Breast epithelium (tissue), 4 donors: ENCODE results near the gene GSTM3. TPM values are rescaled to one million over a fixed set of nuclear protein-coding genes. Genes with fewer than 3 reads are reported as not detected.
"Not testable (repeated sequence)": the region's sequence is repeated elsewhere in the genome, so short reads cannot be mapped to it uniquely, and the experiment has no call there.

Experiments used
- DNase-seq, 2 donors: peaks; one replicate each; pipeline ENCODE4 v3.0.0-alpha.2; 2019; ENCODE audit warnings: low spot score in 2 of 2
- H3K27ac ChIP-seq, 2 donors: fragments of 200-600 bp; sonication (generic) in 1 of 2; one replicate each; pipeline ENCODE4 v1.5.1; 2016 to 2019; ENCODE audit warnings: mild to moderate bottlenecking in 1 of 2
- H3K27me3 ChIP-seq, 2 donors: fragments of 200-600 bp; sonication (generic) in 1 of 2; one replicate each; pipeline versions ENCODE4 v1.5.1 to v1.6.0; 2017 to 2019; ENCODE audit warnings: control low read depth in 1 of 2, mild to moderate bottlenecking in 1 of 2
- H3K36me3 ChIP-seq: fragments of 200-600 bp; one replicate; pipeline ENCODE4 v1.5.1; 2019
- H3K4me1 ChIP-seq, 2 donors: fragments of 200-600 bp; sonication (generic); one replicate each; pipeline ENCODE4 v1.5.1; 2016 to 2019; ENCODE audit warnings: control low read depth in 1 of 2
- H3K4me3 ChIP-seq, 3 donors: fragments of 200-600 bp; sonication (generic); 1 replicate in 2 of 3; 2 replicates in 1 of 3; pipeline ENCODE4 v1.5.1; 2016 to 2019; ENCODE audit warnings: mild to moderate bottlenecking in 3 of 3, moderate library complexity in 2 of 3
- H3K9me3 ChIP-seq, 2 donors: fragments of 200-600 bp; sonication (generic) in 1 of 2; one replicate each; pipeline ENCODE4 v1.5.1; 2016 to 2019; ENCODE audit warnings: control low read depth in 1 of 2
- CTCF ChIP-seq, 3 donors: fragments of 450-650 bp; IDR thresholded peaks; one replicate each; pipeline ENCODE4 v1.5.1; 2016 to 2017; ENCODE audit warnings: antibody characterized with exemption in 3 of 3, mild to moderate bottlenecking in 3 of 3, moderate library complexity in 3 of 3
- POLR2A ChIP-seq: fragments of 450-650 bp; IDR thresholded peaks from one replicate; pipeline ENCODE4 v1.6.1; 2016; ENCODE audit warnings: antibody characterized with exemption, mild to moderate bottlenecking, moderate library complexity
- POLR2AphosphoS5 ChIP-seq, 3 donors: sonication (generic); formaldehyde crosslinking; IDR thresholded peaks; one replicate each; pipeline ENCODE4 v1.6.1; 2017; ENCODE audit warnings: antibody characterized with exemption in 3 of 3
- intact Hi-C: fragments of 100-400 bp; cut with DNase I; formaldehyde crosslinking; loops from one replicate; pipeline ENCODE4 v1.15.1; 2023; ENCODE audit warnings: low total_unique reads
- total RNA-seq, 3 donors: library from RNA; depleted of rRNA; stranded (reverse); fragments of >200 nt; gene quantifications; one replicate each; pipeline ENCODE4 v1.1.0, GENCODE V29; 2016

The GSTM3 gene
- total RNA-seq, 3 donors from 2014 or later: 40.0 to 226 (median 105) TPM

GRCh38 chr1:109716121-109716520 is 24.7 kb downstream of the GSTM3 start:
- intact Hi-C loops: no loop called here
- H3K4me3 ChIP-seq: no peak overlapping the region
- no peaks in the 10 kb centered on the region for H3K27me3 ChIP-seq
- no peak for DNase-seq
- no peaks in the 10 kb centered on the region for H3K4me1 ChIP-seq
- H3K27ac ChIP-seq: peak overlapping the region in 1 of 2 donors; percentile 43
- H3K36me3 ChIP-seq: no peaks in the 10 kb centered on the region
- no peaks in the 10 kb centered on the region for H3K9me3 ChIP-seq
- TF ChIP-seq POLR2AphosphoS5 (IDR thresholded peaks at IDR 0.05): no peak
- no peak for TF ChIP-seq CTCF (IDR thresholded peaks at IDR 0.05)
- TF ChIP-seq POLR2A: no peak

DNA sequence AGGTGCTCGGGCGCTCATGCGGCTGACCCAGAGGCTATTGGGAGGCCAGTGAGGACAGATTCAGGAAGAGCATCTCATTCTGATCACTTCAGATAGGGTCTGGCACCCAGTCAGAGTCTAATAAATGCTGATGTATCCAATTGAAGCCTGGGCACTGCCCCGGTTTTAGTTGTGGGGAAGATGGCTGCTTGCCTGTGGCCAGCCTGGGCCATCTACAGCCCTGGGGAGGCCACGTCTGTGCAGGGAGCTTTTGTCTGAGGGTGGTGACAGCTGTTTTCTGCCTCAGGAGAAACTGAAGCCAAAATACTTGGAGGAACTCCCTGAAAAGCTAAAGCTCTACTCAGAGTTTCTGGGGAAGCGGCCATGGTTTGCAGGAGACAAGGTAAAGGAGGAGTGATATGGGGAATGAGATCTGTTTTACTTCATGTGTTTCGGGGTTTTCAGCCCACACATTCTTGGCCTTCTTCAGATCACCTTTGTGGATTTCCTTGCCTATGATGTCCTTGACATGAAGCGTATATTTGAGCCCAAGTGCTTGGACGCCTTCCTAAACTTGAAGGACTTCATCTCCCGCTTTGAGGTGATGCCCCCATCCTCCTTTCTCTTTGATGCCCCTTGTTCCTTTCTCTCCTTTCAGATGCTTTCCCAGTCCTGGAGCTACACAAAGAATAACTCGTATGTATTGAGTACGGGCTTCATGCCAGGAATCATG is 26.0 kb downstream of the GSTM3 start:
- no peak for DNase-seq
- Histone ChIP-seq H3K4me1 (no peaks in the 10 kb centered on the region), H3K27ac (no peak overlapping the region), H3K36me3 (no peaks in the 10 kb centered on the region), H3K27me3 (no peaks in the 10 kb centered on the region), H3K4me3 (no peak overlapping the region), H3K9me3 (no peaks in the 10 kb centered on the region)
- no peak for TF ChIP-seq CTCF (IDR thresholded peaks at IDR 0.05)
- intact Hi-C loops: no loop called here

- H3K36me3 ChIP-seq: no peaks in the 10 kb centered on the region
- H3K9me3 ChIP-seq: no peaks in the 10 kb centered on the region
- no peak overlapping the region for H3K27ac ChIP-seq
- no peaks in the 10 kb centered on the region for H3K4me1 ChIP-seq
- no peak overlapping the region for H3K4me3 ChIP-seq
- H3K27me3 ChIP-seq: no peaks in the 10 kb centered on the region
- intact Hi-C loops: no loop called here
- TF ChIP-seq POLR2A: no peak
- TF ChIP-seq POLR2AphosphoS5 (IDR thresholded peaks at IDR 0.05): no peak
- TF ChIP-seq CTCF (IDR thresholded peaks at IDR 0.05): no peak
- no peak for DNase-seq
Measured at GRCh38 chr1:109713636-109714035, 27.2 kb downstream of the GSTM3 start.

- H3K27ac ChIP-seq: peak overlapping the region in 1 of 2 donors; percentile 41
- H3K4me1 ChIP-seq: no peaks in the 10 kb centered on the region
- no peaks in the 10 kb centered on the region for H3K36me3 ChIP-seq
- no peaks in the 10 kb centered on the region for H3K9me3 ChIP-seq
- peak overlapping the region in 2 of 3 donors; percentile 38 to 60 for H3K4me3 ChIP-seq
- intact Hi-C loops: no loop called here
- no peak for TF ChIP-seq CTCF (IDR thresholded peaks at IDR 0.05)
- no peak for TF ChIP-seq POLR2A
- TF ChIP-seq POLR2AphosphoS5 (IDR thresholded peaks at IDR 0.05): no peak
- DNase-seq: no peak
- H3K27me3 ChIP-seq: no peaks in the 10 kb centered on the region
Measured at GRCh38 chr1:109712321-109712864, 28.4 kb downstream of the GSTM3 start.

DNA sequence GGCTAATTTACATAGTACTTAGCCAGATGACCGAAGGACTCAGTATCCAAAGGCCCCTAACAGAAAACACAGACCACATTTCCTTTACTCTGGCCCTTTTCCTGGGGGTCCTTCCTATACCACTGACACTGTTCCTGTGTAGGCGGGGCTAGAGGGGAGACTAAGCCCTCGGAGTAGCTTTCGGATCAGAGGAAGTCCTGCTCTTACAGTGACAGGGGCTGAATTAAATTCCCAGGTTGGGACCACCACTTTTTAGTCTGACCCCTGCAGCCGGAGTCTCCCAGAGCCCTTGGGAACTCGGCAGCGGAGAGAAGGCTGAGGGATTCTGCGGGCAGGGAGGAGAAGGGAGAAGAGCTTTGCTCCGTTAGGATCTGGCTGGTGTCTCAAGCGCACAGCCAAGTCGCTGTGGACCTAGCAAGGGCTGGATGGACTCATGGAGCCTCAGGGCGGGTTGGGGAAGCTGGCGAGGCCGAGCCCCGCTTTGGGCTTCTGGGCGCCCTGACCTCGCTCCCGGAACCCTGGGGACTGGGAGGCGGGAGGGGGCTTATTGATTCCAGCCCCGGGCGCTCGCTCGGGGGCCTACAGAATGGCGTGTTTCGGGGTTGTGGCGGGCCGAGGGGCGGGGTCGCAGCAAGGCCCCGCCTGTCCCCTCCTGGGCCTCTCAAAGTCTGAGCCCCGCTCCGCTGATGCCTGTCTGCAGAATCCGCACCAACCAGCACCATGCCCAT is 29.1 kb downstream of the GSTM3 start, which contains the start of gene GSTM5:
Gene GSTM5 (plus strand): TSS at position 659 of the 728 bp plus-strand sequence. CDS start 62 bp downstream, at position 721.
- Histone ChIP-seq H3K4me3 (peak within 1 kb of the TSS in 2 of 3 donors; percentile 38 to 60), H3K27ac (peak within 1 kb of the TSS in 1 of 2 donors; percentile 41)
- H3K27me3 ChIP-seq, intact Hi-C loops, H3K36me3 ChIP-seq, H3K9me3 ChIP-seq, H3K4me1 ChIP-seq, DNase-seq: not testable (repeated sequence)

- H3K27me3 ChIP-seq, intact Hi-C loops, H3K4me3 ChIP-seq: not testable (repeated sequence)
Measured at GRCh38 chr1:109709822-109710221, 31.0 kb downstream of the GSTM3 start.

DNA sequence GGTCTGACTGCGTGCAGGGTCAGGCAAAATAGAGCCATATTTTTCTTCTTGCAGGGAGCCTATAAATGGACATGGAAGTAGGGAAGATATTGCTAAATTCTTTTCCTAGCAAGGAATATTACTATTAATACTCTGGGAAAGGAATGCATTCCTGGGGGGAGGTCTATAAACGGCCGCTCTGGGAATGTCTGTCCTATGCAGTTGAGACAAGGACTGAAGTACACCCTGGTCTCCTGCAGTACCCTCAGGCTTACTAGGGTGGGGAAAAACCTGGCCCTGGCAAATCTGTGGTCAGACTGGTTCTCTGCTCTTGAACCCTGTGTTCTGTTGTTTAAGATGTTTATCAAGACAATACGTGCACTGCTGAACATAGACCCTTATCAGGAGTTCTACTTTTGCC is 31.9 kb downstream of the GSTM3 start:
- H3K9me3 ChIP-seq, intact Hi-C loops: not testable (repeated sequence)

More at GRCh38 chr1:109709822-109710221, 31.0 kb downstream of the GSTM3 start:
- H3K36me3 ChIP-seq, H3K9me3 ChIP-seq, H3K27ac ChIP-seq, DNase-seq, H3K4me1 ChIP-seq: not testable (repeated sequence)

More for the DNA sequence above, 31.9 kb downstream of the GSTM3 start:
- H3K27ac ChIP-seq, DNase-seq, H3K4me1 ChIP-seq, H3K36me3 ChIP-seq, H3K4me3 ChIP-seq, H3K27me3 ChIP-seq: not testable (repeated sequence)
